ENCODE results near the gene ANKRD55. TPM values are rescaled to one million over a fixed set of nuclear protein-coding genes. Genes with fewer than 3 reads are reported as not detected.
"Not testable (repeated sequence)": the region's sequence is repeated elsewhere in the genome, so short reads cannot be mapped to it uniquely, and the experiment has no call there.

ANKRD55 gene
- total RNA-seq, 2 donors from 2014 or later = 0.27 to 0.29 TPM

DNA sequence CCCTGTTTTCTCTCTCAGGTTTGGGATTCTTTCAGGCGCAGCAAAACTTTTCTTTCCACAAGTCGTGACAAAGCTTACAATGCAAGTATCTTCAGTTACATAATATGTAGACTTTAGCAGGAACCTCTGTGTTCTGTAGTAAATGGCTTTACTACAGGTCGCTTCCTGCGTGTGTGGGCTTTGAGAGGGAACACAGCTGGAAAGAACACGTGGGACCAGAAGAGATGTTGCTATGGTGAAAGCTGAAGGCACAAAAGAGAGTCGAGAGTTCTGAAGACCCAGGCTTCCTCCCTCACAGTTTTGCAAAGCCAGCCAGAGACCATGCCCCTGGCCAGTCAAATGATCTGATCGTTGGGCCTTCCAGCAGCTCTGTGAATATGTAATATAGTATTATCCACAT lies 4.0 kb downstream of the ANKRD55 start:
- TF ChIP-seq, protein P1, sequence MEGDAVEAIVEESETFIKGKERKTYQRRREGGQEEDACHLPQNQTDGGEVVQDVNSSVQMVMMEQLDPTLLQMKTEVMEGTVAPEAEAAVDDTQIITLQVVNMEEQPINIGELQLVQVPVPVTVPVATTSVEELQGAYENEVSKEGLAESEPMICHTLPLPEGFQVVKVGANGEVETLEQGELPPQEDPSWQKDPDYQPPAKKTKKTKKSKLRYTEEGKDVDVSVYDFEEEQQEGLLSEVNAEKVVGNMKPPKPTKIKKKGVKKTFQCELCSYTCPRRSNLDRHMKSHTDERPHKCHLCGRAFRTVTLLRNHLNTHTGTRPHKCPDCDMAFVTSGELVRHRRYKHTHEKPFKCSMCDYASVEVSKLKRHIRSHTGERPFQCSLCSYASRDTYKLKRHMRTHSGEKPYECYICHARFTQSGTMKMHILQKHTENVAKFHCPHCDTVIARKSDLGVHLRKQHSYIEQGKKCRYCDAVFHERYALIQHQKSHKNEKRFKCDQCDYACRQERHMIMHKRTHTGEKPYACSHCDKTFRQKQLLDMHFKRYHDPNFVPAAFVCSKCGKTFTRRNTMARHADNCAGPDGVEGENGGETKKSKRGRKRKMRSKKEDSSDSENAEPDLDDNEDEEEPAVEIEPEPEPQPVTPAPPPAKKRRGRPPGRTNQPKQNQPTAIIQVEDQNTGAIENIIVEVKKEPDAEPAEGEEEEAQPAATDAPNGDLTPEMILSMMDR (conservative IDR thresholded peaks at IDR 0.05) = no peak
- Mint-ChIP-seq H3K9me3 (peaks cover 19% of the 10 kb centered on the region), H3K36me3 (ENCODE audit: low read depth) (no peaks in the 10 kb centered on the region), H3K27ac (no peak overlapping the region), H3K4me1 (peaks cover 17% of the 10 kb centered on the region), H3K27me3 (ENCODE audit: insufficient read depth) (peaks cover 1% of the 10 kb centered on the region), H3K4me3 (no peak overlapping the region)
- WGBS, 2 experiments (ENCODE audit: insufficient coverage in 1 of 2, insufficient read length in 1 of 2) = 50 to 72% methylated on average over 3 to 6 of the region's 7 CpGs
- Histone ChIP-seq H3K9ac (ENCODE audit: extremely low read depth, low read length, poor library complexity, severe bottlenecking) (no peak overlapping the region), H3K27me3 (ENCODE audit: control insufficient read depth, insufficient read depth, low read length, poor library complexity, severe bottlenecking) (no peaks in the 10 kb centered on the region), H3K27ac (ENCODE audit: low read depth, low read length) (no peak overlapping the region), H3K9me3 (ENCODE audit: control insufficient read depth, low read length) (no peaks in the 10 kb centered on the region), H3K4me3 (ENCODE audit: low read length) (no peak overlapping the region), H3K4me1 (ENCODE audit: control insufficient read depth, insufficient read depth, low read length) (no peaks in the 10 kb centered on the region), H3K36me3 (ENCODE audit: control insufficient read depth, insufficient read depth, low read length) (no peaks in the 10 kb centered on the region)
- no peak for DNase-seq

DNA sequence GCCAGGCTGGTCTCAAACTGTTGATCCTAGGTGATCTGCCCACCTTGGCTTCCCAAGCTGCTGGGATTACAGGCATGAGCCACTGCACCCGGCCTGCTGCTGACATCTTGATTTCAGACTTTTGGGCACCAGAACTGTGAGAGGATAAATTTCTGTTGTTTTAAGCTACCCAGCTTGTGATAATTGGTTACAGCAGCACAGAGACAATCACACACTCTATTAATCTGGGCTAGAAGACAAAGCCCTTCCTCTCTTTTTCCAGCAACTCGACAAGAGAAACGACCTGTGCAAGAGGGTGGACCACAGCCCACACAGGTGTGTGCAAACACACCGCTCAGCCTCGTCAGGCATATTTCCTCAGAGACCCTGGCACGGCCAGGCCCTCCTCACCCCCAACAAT lies 4.5 kb downstream of the ANKRD55 start:
- peaks cover 1% of the 10 kb centered on the region for H3K27me3 Mint-ChIP-seq (ENCODE audit: insufficient read depth)
- no peaks in the 10 kb centered on the region for H3K9me3 ChIP-seq (ENCODE audit: control insufficient read depth, low read length)
- DNase-seq = no peak
- TF ChIP-seq, protein P1 (conservative IDR thresholded peaks at IDR 0.05) = no peak
- no peaks in the 10 kb centered on the region for H3K36me3 ChIP-seq (ENCODE audit: control insufficient read depth, insufficient read depth, low read length)
- H3K4me3 ChIP-seq (ENCODE audit: low read length) = no peak overlapping the region
- 84 to 100% methylated on average over 1 to 6 of the region's 6 CpGs for WGBS, 2 experiments (ENCODE audit: insufficient coverage in 1 of 2, insufficient read length in 1 of 2)
- peaks cover 17% of the 10 kb centered on the region for H3K4me1 Mint-ChIP-seq
- no peaks in the 10 kb centered on the region for H3K4me1 ChIP-seq (ENCODE audit: control insufficient read depth, insufficient read depth, low read length)
- H3K36me3 Mint-ChIP-seq (ENCODE audit: low read depth) = no peaks in the 10 kb centered on the region
- H3K27me3 ChIP-seq (ENCODE audit: control insufficient read depth, insufficient read depth, low read length, poor library complexity, severe bottlenecking) = no peaks in the 10 kb centered on the region
- H3K27ac Mint-ChIP-seq = no peak overlapping the region
- no peak overlapping the region for H3K4me3 Mint-ChIP-seq
- H3K9me3 Mint-ChIP-seq = peaks cover 19% of the 10 kb centered on the region
- H3K27ac ChIP-seq (ENCODE audit: low read depth, low read length) = no peak overlapping the region
- no peak overlapping the region for H3K9ac ChIP-seq (ENCODE audit: extremely low read depth, low read length, poor library complexity, severe bottlenecking)

DNA sequence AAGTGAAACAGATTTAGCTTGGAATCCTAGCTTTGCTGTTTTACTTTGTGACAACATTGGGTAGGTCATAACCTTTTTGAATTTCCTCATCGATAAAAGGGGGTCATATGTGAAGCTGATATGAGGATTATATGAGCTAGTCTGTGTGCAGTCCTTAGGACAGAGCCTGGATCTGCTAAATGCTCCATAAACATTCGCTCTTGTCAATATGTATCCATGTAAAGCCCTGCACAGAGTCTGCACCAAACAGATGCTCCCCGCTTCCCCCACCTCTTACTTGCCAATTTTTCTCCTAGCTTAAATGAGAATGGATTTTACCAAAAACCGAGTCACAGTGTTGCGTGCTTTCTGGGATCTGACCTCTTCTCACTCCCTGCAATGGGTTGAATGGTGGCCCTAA lies 5.4 kb downstream of the ANKRD55 start:
- Histone ChIP-seq H3K27me3 (ENCODE audit: control insufficient read depth, insufficient read depth, low read length, poor library complexity, severe bottlenecking) (no peaks in the 10 kb centered on the region), H3K36me3 (ENCODE audit: control insufficient read depth, insufficient read depth, low read length) (no peaks in the 10 kb centered on the region), H3K9ac (ENCODE audit: extremely low read depth, low read length, poor library complexity, severe bottlenecking) (no peak overlapping the region), H3K4me1 (ENCODE audit: control insufficient read depth, insufficient read depth, low read length) (no peaks in the 10 kb centered on the region), H3K27ac (ENCODE audit: low read depth, low read length) (no peak overlapping the region), H3K9me3 (ENCODE audit: control insufficient read depth, low read length) (no peaks in the 10 kb centered on the region), H3K4me3 (ENCODE audit: low read length) (no peak overlapping the region)
- peaks cover 12% of the 10 kb centered on the region for H3K4me1 Mint-ChIP-seq
- WGBS, 2 experiments (ENCODE audit: insufficient coverage in 1 of 2, insufficient read length in 1 of 2) = 93 to 94% methylated on average over 2 to 5 of the region's 5 CpGs
- peaks cover 1% of the 10 kb centered on the region for H3K27me3 Mint-ChIP-seq (ENCODE audit: insufficient read depth)
- peaks cover 19% of the 10 kb centered on the region for H3K9me3 Mint-ChIP-seq
- no peak overlapping the region for H3K27ac Mint-ChIP-seq
- no peak for DNase-seq
- no peaks in the 10 kb centered on the region for H3K36me3 Mint-ChIP-seq (ENCODE audit: low read depth)
- TF ChIP-seq, protein P1 (conservative IDR thresholded peaks at IDR 0.05) = no peak
- H3K4me3 Mint-ChIP-seq = no peak overlapping the region

DNA sequence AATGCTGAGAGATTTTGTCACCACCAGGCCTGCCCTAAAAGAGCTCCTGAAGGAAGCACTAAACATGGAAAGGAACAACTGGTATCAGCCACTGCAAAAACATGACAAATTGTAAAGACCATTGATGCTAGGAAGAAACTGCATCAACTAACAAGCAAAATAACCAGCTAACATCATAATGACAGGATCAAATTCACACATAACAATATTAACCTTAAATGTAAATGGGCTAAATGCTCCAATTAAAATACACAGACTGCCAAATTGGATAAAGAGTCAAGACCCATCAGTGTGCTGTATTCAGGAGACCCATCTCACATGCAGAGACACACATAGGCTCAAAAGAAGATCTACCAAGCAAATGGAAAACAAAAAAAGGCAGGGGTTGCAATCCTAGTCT lies 9.8 kb downstream of the ANKRD55 start:
- H3K27me3 ChIP-seq (ENCODE audit: control insufficient read depth, insufficient read depth, low read length, poor library complexity, severe bottlenecking); H3K4me1 ChIP-seq (ENCODE audit: control insufficient read depth, insufficient read depth, low read length); H3K27ac ChIP-seq (ENCODE audit: low read depth, low read length); H3K36me3 Mint-ChIP-seq (ENCODE audit: low read depth); H3K4me1 Mint-ChIP-seq; H3K27me3 Mint-ChIP-seq (ENCODE audit: insufficient read depth); H3K9ac ChIP-seq (ENCODE audit: extremely low read depth, low read length, poor library complexity, severe bottlenecking); H3K36me3 ChIP-seq (ENCODE audit: control insufficient read depth, insufficient read depth, low read length); H3K4me3 ChIP-seq (ENCODE audit: low read length); H3K4me3 Mint-ChIP-seq; DNase-seq; H3K27ac Mint-ChIP-seq: not testable (repeated sequence)
- peaks cover 22% of the 10 kb centered on the region for H3K9me3 ChIP-seq (ENCODE audit: control insufficient read depth, low read length)
- H3K9me3 Mint-ChIP-seq = peaks cover 54% of the 10 kb centered on the region

DNA sequence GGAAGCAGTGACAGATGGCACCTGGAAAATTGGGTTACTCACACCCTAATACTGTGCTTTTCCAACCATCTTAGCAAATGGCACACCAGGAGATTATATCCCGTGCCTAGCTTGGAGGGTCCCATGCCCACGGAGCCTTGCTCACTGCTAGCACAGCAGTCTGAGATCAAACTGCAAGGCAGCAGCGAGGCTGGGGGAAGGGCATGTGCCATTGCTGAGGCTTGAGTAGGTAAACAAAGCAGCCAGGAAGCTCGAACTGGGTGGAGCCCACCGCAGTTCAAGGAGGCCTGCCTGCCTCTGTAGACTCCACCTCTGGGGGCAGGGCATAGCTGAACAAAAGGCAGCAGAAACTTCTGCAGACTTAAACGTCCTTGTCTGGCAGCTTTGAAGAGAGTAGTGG lies 11.5 kb downstream of the ANKRD55 start:
- H3K4me3 Mint-ChIP-seq; DNase-seq; H3K4me1 Mint-ChIP-seq; H3K27me3 ChIP-seq (ENCODE audit: control insufficient read depth, insufficient read depth, low read length, poor library complexity, severe bottlenecking); H3K27ac ChIP-seq (ENCODE audit: low read depth, low read length); H3K4me3 ChIP-seq (ENCODE audit: low read length); H3K9ac ChIP-seq (ENCODE audit: extremely low read depth, low read length, poor library complexity, severe bottlenecking); H3K36me3 ChIP-seq (ENCODE audit: control insufficient read depth, insufficient read depth, low read length); H3K4me1 ChIP-seq (ENCODE audit: control insufficient read depth, insufficient read depth, low read length); H3K27me3 Mint-ChIP-seq (ENCODE audit: insufficient read depth); H3K36me3 Mint-ChIP-seq (ENCODE audit: low read depth); H3K27ac Mint-ChIP-seq: not testable (repeated sequence)
- peaks cover 36% of the 10 kb centered on the region for H3K9me3 ChIP-seq (ENCODE audit: control insufficient read depth, low read length)
- peaks cover 63% of the 10 kb centered on the region for H3K9me3 Mint-ChIP-seq
- WGBS, 2 experiments (ENCODE audit: insufficient coverage in 1 of 2, insufficient read length in 1 of 2) = 92% methylated on average over 6 of the region's 6 CpGs; no CpG with 5 or more reads in 1 of the 2 experiments

Data from endodermal cell (in vitro differentiated cells).